GM10248 (cell line): Measurements from ENCODE around the gene CEP112.

Experiments used
- CTCF ChIA-PET: fragments of 300-600 bp; sonication (Branson Sonifier 250); formaldehyde crosslinking; extraction: SDS; loops from one replicate; lab custom pipeline; 2021; ENCODE audit warnings: antibody characterized with exemption; lab: Yijun Ruan, JAX
- POLR2A ChIA-PET: fragments of 350-650 bp; sonication (Branson Sonifier 250); formaldehyde crosslinking; extraction: SDS; loops from one replicate; lab custom pipeline; 2020; ENCODE audit warnings: antibody characterized with exemption; lab: Yijun Ruan, JAX
- DNase-seq: peaks from one replicate; pipeline ENCODE4 v3.0.0; 2012; ENCODE audit errors: extremely low spot score
- TF ChIP-seq, protein P1 (sequence below): IDR thresholded peaks from 2 replicates; pipeline ENCODE4 v1.5.1; 2012; ENCODE audit warnings: mild to moderate bottlenecking, low read depth; ENCODE audit errors: extremely low read depth, missing control alignments, control extremely low read depth

The CEP112 gene

GRCh38 chr17:66221755-66222530 lies 30.0 kb upstream of the CEP112 start:
- CTCF ChIA-PET, result no interaction called here

DNA sequence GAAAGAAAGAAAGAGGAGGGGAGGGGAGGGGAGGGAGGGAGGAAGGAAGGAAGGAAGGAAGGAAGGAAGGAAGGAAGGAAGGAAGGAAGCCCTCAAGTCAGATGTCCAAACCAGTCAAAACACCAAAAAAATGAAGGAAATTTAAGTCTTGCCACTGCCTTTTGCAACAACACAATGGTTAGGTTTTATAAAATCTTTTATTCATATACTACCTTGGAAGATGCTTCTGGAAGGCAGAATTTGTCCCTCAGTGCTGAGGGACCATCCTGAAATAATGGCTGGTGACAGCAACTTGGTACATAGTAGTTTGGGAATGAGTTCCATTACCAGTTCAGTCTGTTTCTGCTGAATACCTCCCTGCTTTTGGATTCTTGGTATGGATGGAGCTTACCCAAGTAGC lies 29.4 kb upstream of the CEP112 start:
- CTCF ChIA-PET, result no interaction called here
- POLR2A ChIA-PET, result no interaction called here
- no peak for DNase-seq

More at GRCh38 chr17:66221755-66222530, 30.0 kb upstream of the CEP112 start:
- TF ChIP-seq, protein P1, sequence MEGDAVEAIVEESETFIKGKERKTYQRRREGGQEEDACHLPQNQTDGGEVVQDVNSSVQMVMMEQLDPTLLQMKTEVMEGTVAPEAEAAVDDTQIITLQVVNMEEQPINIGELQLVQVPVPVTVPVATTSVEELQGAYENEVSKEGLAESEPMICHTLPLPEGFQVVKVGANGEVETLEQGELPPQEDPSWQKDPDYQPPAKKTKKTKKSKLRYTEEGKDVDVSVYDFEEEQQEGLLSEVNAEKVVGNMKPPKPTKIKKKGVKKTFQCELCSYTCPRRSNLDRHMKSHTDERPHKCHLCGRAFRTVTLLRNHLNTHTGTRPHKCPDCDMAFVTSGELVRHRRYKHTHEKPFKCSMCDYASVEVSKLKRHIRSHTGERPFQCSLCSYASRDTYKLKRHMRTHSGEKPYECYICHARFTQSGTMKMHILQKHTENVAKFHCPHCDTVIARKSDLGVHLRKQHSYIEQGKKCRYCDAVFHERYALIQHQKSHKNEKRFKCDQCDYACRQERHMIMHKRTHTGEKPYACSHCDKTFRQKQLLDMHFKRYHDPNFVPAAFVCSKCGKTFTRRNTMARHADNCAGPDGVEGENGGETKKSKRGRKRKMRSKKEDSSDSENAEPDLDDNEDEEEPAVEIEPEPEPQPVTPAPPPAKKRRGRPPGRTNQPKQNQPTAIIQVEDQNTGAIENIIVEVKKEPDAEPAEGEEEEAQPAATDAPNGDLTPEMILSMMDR, result no peak
- no peak for DNase-seq
- POLR2A ChIA-PET, result no interaction called here

GRCh38 chr17:66220079-66220835 lies 28.3 kb upstream of the CEP112 start:
- POLR2A ChIA-PET, result no interaction called here
- no peak for DNase-seq
- TF ChIP-seq, protein P1, result no peak
- CTCF ChIA-PET, result no interaction called here

More for the DNA sequence above, 29.4 kb upstream of the CEP112 start:
- TF ChIP-seq, protein P1, result no peak

DNA sequence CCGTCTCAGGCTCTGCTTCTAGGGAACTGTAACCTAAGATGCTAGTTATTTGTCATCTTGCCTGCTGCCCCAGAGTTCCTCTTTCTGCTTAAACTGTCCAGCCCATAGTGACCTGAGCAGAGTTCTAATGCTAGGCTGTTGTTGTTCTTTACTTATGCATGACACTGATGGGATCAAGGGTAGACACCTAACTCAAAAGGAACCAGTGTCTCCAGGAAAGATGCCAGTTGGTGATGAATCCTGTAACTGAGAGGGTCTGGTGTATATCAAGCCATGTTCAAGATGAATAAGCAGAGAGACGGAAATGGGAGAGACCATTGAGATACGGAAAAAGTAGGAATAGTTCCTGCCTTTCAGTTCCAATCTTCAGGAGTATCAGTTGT lies 23.6 kb upstream of the CEP112 start:
- DNase-seq, result no peak
- TF ChIP-seq, protein P1, result no peak
- POLR2A ChIA-PET, result no interaction called here
- CTCF ChIA-PET, result no interaction called here

DNA sequence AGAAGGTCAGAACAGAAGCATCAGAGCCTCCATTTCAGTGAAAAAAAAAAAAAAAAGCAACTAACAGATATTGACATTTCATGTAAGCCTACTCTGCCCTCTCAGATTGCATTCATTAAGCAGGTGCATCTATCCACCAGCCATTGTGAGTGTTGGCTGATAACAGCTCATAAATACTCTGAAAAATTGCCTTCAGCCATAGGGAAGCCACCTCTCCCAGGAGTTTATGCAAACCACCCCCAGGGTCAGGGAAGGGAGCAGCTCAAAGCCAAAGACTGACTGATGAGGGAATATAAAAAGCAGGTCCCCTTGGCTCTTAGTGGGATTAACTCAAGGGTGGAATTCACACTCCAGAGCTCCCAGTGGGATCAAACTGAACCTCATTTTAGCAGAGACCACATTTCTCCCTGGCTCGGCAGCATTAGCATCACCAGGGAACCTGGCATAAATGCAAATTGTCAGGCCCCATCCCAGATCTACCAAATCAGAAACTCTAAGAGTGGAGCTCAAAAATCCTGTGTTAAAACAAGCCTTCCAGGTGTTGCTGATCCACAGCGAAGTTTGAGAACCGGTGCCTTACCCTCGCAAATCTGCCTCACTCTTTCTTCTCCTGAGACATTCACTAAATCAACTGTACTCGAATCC lies 23.1 kb upstream of the CEP112 start:
- ChIA-PET CTCF (interaction anchor here (1.1 kb wide), 1 partner anchor 41 kb away, joined by 4 read pairs; no protein-coding TSS in a partner anchor), POLR2A (no interaction called here)
- TF ChIP-seq, protein P1, result no peak
- DNase-seq, result no peak

DNA sequence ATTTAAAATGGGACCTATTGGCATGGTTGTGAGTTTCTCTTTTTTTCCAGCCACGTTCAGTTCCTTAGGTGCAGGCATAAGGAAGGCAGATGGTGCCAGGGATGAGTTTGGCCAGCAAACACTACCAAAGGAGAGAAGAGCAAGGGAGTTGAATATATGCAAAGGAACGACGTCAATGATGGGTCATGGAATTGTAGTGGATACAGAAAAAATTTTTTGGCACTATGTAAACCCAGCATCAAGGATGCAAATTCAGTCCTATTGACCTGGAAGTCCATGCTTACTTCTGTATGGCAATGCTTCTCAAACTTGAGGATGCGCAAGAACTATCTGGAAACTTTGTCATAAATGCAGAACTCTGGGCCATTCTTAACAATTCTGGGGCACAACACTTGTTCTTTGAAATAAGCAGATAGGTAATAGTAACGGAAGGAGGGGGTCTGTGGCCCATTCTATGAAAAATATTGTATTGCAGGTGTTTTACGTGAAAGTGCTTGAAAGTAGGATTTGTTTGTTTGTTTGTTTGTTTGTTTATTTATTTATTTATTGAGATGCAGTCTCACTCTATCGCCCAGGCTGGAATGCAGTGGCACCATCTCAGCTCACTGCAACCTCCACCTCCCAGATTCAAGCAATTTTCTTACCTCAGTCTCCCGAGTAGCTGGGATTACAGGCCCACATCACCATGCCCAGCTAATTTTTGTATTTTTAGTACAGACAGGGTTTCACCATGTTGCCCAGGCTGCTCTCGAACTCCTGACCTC lies 19.3 kb upstream of the CEP112 start:
- no peak for DNase-seq
- TF ChIP-seq, protein P1, result no peak
- CTCF ChIA-PET, result no interaction called here
- POLR2A ChIA-PET, result no interaction called here
